HepG2 (cell line): Measurements from ENCODE around the gene CCT4. TPM values are rescaled to one million over a fixed set of nuclear protein-coding genes. Genes with fewer than 3 reads are reported as not detected.

Source experiments
- CAMTA2 ChIP-seq: sonication (generic); formaldehyde crosslinking; IDR thresholded peaks from 2 replicates; pipeline ENCODE4 v1.4.0; 2020; ENCODE audit warnings: mild to moderate bottlenecking, missing genetic modification reagents, borderline replicate concordance
- DMAP1 ChIP-seq: IDR thresholded peaks from 2 replicates; pipeline ENCODE4 v1.6.1; 2016
- FOSL1 ChIP-seq: sonication (generic); formaldehyde crosslinking; IDR thresholded peaks from 2 replicates; pipeline ENCODE4 v1.9.0; 2021; ENCODE audit warnings: missing genetic modification reagents, borderline replicate concordance
- GTF3A ChIP-seq: sonication (generic); formaldehyde crosslinking; conservative IDR thresholded peaks from 2 replicates; pipeline ENCODE4 v1.4.0; 2020; ENCODE audit warnings: mild to moderate bottlenecking, missing genetic modification reagents
- MIER3 ChIP-seq: IDR thresholded peaks from 2 replicates; pipeline ENCODE4 v1.6.1; 2016; ENCODE audit warnings: missing compliant biosample characterization, borderline replicate concordance
- NAIF1 ChIP-seq: sonication (generic); formaldehyde crosslinking; IDR thresholded peaks from 2 replicates; pipeline ENCODE4 v1.5.0; 2020; ENCODE audit warnings: mild to moderate bottlenecking, missing genetic modification reagents, borderline replicate concordance
- NCOA1 ChIP-seq: sonication (generic); formaldehyde crosslinking; IDR thresholded peaks from 2 replicates; pipeline ENCODE4 v1.9.0; 2021; ENCODE audit warnings: missing genetic modification reagents
- NCOA5 ChIP-seq: sonication (generic); formaldehyde crosslinking; IDR thresholded peaks from 2 replicates; pipeline ENCODE4 v1.4.0; 2020; ENCODE audit warnings: missing genetic modification reagents
- NR1H2 ChIP-seq: sonication (generic); formaldehyde crosslinking; IDR thresholded peaks from 2 replicates; pipeline ENCODE4 v1.8.1; 2022; ENCODE audit warnings: low read depth, missing genetic modification reagents, borderline replicate concordance
- POGZ ChIP-seq: sonication (generic); formaldehyde crosslinking; IDR thresholded peaks from 2 replicates; pipeline ENCODE4 v1.4.0; 2020; ENCODE audit warnings: mild to moderate bottlenecking, missing genetic modification reagents
- SRSF1 ChIP-seq: fragments of 200-400 bp; formaldehyde crosslinking; optimal IDR thresholded peaks from 2 replicates; pipeline ENCODE3; 2017; ENCODE audit warnings: mild to moderate bottlenecking, low read depth, low read length, moderate library complexity
- ZBTB7B ChIP-seq: sonication (generic); formaldehyde crosslinking; IDR thresholded peaks from 2 replicates; pipeline ENCODE4 v1.4.0; 2020; ENCODE audit warnings: missing genetic modification reagents
- ZFP91 ChIP-seq: sonication (generic); formaldehyde crosslinking; IDR thresholded peaks from 2 replicates; pipeline ENCODE4 v1.9.0; 2022; ENCODE audit warnings: missing genetic modification reagents, mild to moderate bottlenecking, borderline replicate concordance
- ZMYM3 ChIP-seq: sonication (generic); formaldehyde crosslinking; IDR thresholded peaks from 2 replicates; pipeline ENCODE4 v1.5.1; 2020; ENCODE audit warnings: mild to moderate bottlenecking, missing genetic modification reagents
- ZMYM4 ChIP-seq: sonication (generic); formaldehyde crosslinking; IDR thresholded peaks from 2 replicates; pipeline ENCODE4 v1.8.1; 2023; ENCODE audit warnings: mild to moderate bottlenecking, missing genetic modification reagents
- ZNF292 ChIP-seq: sonication (generic); formaldehyde crosslinking; IDR thresholded peaks from 2 replicates; pipeline ENCODE4 v1.8.1; 2022; ENCODE audit warnings: mild to moderate bottlenecking, low read depth, missing genetic modification reagents, borderline replicate concordance
- ZNF296 ChIP-seq: sonication (generic); formaldehyde crosslinking; conservative IDR thresholded peaks from 2 replicates; pipeline ENCODE4 v1.5.0; 2020; ENCODE audit warnings: mild to moderate bottlenecking, missing genetic modification reagents
- ZSCAN21 ChIP-seq: sonication (generic); formaldehyde crosslinking; IDR thresholded peaks from 2 replicates; pipeline ENCODE4 v1.8.0; 2022; ENCODE audit warnings: mild to moderate bottlenecking, missing genetic modification reagents, moderate library complexity, borderline replicate concordance
- ZSCAN29 ChIP-seq: sonication (generic); formaldehyde crosslinking; conservative IDR thresholded peaks from 2 replicates; pipeline ENCODE4 v1.4.0; 2020; ENCODE audit warnings: mild to moderate bottlenecking, missing genetic modification reagents
- polyA plus RNA-seq, 8 experiments: library from polyadenylated mRNA; depleted of rRNA in 3 of 8; stranded (reverse) in 7 of 8; unstranded in 1 of 8; fragments of >200 nt; fragmentation: Illumina TruSeq in 4 of 8; extraction: Trizol in 4 of 8; gene quantifications; 2 replicates each; pipeline versions ENCODE4 v1.2.1 to v1.2.3, GENCODE V29; 2011 to 2016; ENCODE audit warnings: low read depth in 4 of 8, missing spikeins in 1 of 8, mixed read lengths in 1 of 8; ENCODE audit not compliant: insufficient read depth in 1 of 8
- total RNA-seq, 5 experiments: library from RNA; depleted of rRNA; stranded (reverse); fragments of >200 nt; fragmentation: Illumina TruSeq; extraction: Trizol; gene quantifications; 2 replicates each; pipeline ENCODE4 v1.2.3, GENCODE V29; 2016; ENCODE audit warnings: low read depth in 1 of 5
- TF ChIP-seq, protein P1 (sequence below): sonication (generic); formaldehyde crosslinking; IDR thresholded peaks from 2 replicates; pipeline ENCODE4 v1.5.0; 2020; ENCODE audit warnings: mild to moderate bottlenecking, missing genetic modification reagents
- TF ChIP-seq, protein P2 (sequence below): sonication (generic); formaldehyde crosslinking; IDR thresholded peaks from 2 replicates; pipeline ENCODE4 v1.8.0; 2022; ENCODE audit warnings: missing genetic modification reagents, mild to moderate bottlenecking, moderate library complexity, borderline replicate concordance
- TF ChIP-seq, protein P3 (sequence below): sonication (generic); formaldehyde crosslinking; IDR thresholded peaks from 2 replicates; pipeline ENCODE4 v1.5.1; 2020; ENCODE audit warnings: mild to moderate bottlenecking, missing genetic modification reagents

CCT4 gene
- total and polyA plus RNA-seq, 2 of the 13 experiments (the other 11 are each of a cell fraction or from before 2014, with no cell fraction given) = 138 to 340 TPM

- TF ChIP-seq GTF3A (no peak), MIER3 (no peak), NAIF1 (CRISPR knock-in tag) (peak; percentile 68; the same call in 1 of the 2 replicates), DMAP1 (0 out of 2 replicates have a peak, but pooled peaks have one; percentile 10), NCOA1 (CRISPR knock-in tag) (0 out of 2 replicates have a peak, but pooled peaks have one; percentile 14), NCOA5 (no peak), NR1H2 (CRISPR knock-in tag) (no peak), ZBTB7B (no peak), ZNF292 (CRISPR knock-in tag) (0 out of 2 replicates have a peak, but pooled peaks have one; percentile 8), ZSCAN29 (0 out of 2 replicates have a peak, but pooled peaks have one; percentile 5), ZMYM3 (CRISPR knock-in tag) (peak; percentile 71; the same call in 1 of the 2 replicates), ZNF296 (CRISPR knock-in tag) (0 out of 2 replicates have a peak, but pooled peaks have one; percentile 3), POGZ (CRISPR knock-in tag) (0 out of 2 replicates have a peak, but pooled peaks have one; percentile 2), FOSL1 (no peak), SRSF1 (no peak), ZSCAN21 (CRISPR knock-in tag) (no peak), ZMYM4 (CRISPR knock-in tag) (0 out of 2 replicates have a peak, but pooled peaks have one; percentile 12), ZFP91 (CRISPR knock-in tag) (0 out of 2 replicates have a peak, but pooled peaks have one; percentile 40), CAMTA2 (CRISPR knock-in tag) (no peak)
- TF ChIP-seq, protein P1, sequence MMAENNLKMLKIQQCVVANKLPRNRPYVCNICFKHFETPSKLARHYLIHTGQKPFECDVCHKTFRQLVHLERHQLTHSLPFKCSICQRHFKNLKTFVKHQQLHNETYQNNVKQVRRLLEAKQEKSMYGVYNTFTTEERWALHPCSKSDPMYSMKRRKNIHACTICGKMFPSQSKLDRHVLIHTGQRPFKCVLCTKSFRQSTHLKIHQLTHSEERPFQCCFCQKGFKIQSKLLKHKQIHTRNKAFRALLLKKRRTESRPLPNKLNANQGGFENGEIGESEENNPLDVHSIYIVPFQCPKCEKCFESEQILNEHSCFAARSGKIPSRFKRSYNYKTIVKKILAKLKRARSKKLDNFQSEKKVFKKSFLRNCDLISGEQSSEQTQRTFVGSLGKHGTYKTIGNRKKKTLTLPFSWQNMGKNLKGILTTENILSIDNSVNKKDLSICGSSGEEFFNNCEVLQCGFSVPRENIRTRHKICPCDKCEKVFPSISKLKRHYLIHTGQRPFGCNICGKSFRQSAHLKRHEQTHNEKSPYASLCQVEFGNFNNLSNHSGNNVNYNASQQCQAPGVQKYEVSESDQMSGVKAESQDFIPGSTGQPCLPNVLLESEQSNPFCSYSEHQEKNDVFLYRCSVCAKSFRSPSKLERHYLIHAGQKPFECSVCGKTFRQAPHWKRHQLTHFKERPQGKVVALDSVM (CRISPR knock-in tag) = 0 out of 2 replicates have a peak, but pooled peaks have one; percentile 54
- TF ChIP-seq, protein P2, sequence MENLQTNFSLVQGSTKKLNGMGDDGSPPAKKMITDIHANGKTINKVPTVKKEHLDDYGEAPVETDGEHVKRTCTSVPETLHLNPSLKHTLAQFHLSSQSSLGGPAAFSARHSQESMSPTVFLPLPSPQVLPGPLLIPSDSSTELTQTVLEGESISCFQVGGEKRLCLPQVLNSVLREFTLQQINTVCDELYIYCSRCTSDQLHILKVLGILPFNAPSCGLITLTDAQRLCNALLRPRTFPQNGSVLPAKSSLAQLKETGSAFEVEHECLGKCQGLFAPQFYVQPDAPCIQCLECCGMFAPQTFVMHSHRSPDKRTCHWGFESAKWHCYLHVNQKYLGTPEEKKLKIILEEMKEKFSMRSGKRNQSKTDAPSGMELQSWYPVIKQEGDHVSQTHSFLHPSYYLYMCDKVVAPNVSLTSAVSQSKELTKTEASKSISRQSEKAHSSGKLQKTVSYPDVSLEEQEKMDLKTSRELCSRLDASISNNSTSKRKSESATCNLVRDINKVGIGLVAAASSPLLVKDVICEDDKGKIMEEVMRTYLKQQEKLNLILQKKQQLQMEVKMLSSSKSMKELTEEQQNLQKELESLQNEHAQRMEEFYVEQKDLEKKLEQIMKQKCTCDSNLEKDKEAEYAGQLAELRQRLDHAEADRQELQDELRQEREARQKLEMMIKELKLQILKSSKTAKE (CRISPR knock-in tag) = 0 out of 2 replicates have a peak, but pooled peaks have one; percentile 32
- TF ChIP-seq, protein P3, sequence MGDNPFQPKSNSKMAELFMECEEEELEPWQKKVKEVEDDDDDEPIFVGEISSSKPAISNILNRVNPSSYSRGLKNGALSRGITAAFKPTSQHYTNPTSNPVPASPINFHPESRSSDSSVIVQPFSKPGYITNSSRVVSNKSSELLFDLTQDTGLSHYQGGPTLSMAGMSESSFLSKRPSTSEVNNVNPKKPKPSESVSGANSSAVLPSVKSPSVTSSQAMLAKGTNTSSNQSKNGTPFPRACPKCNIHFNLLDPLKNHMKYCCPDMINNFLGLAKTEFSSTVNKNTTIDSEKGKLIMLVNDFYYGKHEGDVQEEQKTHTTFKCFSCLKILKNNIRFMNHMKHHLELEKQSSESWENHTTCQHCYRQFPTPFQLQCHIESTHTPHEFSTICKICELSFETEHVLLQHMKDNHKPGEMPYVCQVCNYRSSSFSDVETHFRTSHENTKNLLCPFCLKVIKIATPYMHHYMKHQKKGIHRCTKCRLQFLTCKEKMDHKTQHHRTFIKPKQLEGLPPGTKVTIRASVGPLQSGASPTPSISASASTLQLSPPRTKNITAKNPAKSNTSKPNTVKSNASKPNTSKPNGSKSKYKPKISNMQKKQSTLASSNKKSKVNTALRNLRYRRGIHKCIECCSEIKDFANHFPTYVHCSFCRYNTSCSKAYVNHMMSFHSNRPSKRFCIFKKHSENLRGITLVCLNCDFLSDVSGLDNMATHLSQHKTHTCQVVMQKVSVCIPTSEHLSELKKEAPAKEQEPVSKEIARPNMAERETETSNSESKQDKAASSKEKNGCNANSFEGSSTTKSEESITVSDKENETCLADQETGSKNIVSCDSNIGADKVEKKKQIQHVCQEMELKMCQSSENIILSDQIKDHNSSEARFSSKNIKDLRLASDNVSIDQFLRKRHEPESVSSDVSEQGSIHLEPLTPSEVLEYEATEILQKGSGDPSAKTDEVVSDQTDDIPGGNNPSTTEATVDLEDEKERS = 0 out of 2 replicates have a peak, but pooled peaks have one; percentile 7
Measured at GRCh38 chr2:61855318-61855613, 33.2 kb downstream of the CCT4 start (continued).
